Cardiac muscle cell (in vitro differentiated cells and primary cell): ENCODE measurements around the gene PAX8. TPM values are rescaled to one million over a fixed set of nuclear protein-coding genes. Genes with fewer than 3 reads are reported as not detected.
"Not testable (repeated sequence)": the region's sequence is repeated elsewhere in the genome, so short reads cannot be mapped to it uniquely, and the experiment has no call there.

Experiments used
- DNase-seq, 2 donors: peaks; one replicate each; pipeline versions ENCODE4 v3.0.0 to v3.0.0-alpha.2; 2010 to 2017; ENCODE audit warnings: low read depth in 1 of 2, low spot score in 1 of 2
- H3K27ac ChIP-seq: fragments of 200-600 bp; sonication (generic); 2 replicates; pipeline ENCODE4 v1.5.1; 2016
- H3K27me3 ChIP-seq: fragments of 200-600 bp; sonication (generic); 2 replicates; pipeline ENCODE4 v1.6.0; 2016; ENCODE audit warnings: control low read depth
- H3K36me3 ChIP-seq: fragments of 200-600 bp; sonication (generic); 2 replicates; pipeline ENCODE4 v1.5.1; 2016; ENCODE audit warnings: control low read depth
- H3K4me1 ChIP-seq: fragments of 200-600 bp; sonication (generic); 2 replicates; pipeline ENCODE4 v1.8.1; 2017; ENCODE audit warnings: low read depth, mild to moderate bottlenecking, mixed run types
- H3K4me3 ChIP-seq: fragments of 200-600 bp; sonication (generic); 2 replicates; pipeline ENCODE4 v1.5.1; 2016; ENCODE audit warnings: mild to moderate bottlenecking
- H3K9me3 ChIP-seq: fragments of 200-600 bp; sonication (generic); 2 replicates; pipeline ENCODE4 v1.5.1; 2017; ENCODE audit warnings: low read depth, mild to moderate bottlenecking, control low read depth
- CTCF ChIP-seq: IDR thresholded peaks from 2 replicates; pipeline ENCODE4 v1.5.1; 2012; ENCODE audit warnings: low read depth, mild to moderate bottlenecking, low read length
- polyA plus RNA-seq: library from polyadenylated mRNA; unstranded; fragments of >200 nt; fragmentation: Nextera tagmentation; extraction: Ambion mirVana; gene quantifications from 2 replicates; pipeline ENCODE4 v1.2.1, GENCODE V29; 2016
- total RNA-seq: library from RNA; depleted of rRNA; stranded (reverse); fragments of >200 nt; gene quantifications from 2 replicates; pipeline ENCODE4 v1.2.3, GENCODE V29; 2016

The PAX8 gene
- total and polyA plus RNA-seq, 2 experiments from 2014 or later = not detected

DNA sequence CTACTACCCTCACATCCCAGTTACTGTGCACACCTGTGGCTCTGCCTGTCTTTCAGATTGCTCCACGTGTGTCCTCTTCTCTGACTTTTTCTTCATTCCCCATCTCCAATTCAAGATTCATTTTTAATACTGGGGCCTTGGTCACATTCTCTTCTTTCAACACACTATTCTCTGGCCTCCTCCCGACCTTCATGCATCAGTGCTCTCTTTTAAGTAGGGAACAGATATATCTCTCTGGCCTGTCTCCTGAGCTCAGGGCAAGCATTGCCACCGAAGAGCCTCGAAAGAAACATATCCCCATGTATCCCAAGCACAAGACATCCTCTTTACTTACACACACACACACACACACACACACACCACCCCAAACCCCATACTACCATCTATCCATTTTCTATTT is 21.6 kb upstream of the PAX8 start:
- Histone ChIP-seq H3K4me3 (no peak overlapping the region), H3K36me3 (no peaks in the 10 kb centered on the region), H3K9me3 (no peaks in the 10 kb centered on the region), H3K27ac (no peak overlapping the region), H3K27me3 (peaks cover 2% of the 10 kb centered on the region), H3K4me1 (no peaks in the 10 kb centered on the region)
- TF ChIP-seq CTCF = no peak
- no peak for DNase-seq

GRCh38 chr2:113298176-113298575 is 19.5 kb upstream of the PAX8 start:
- Histone ChIP-seq H3K36me3 (no peaks in the 10 kb centered on the region), H3K27ac (no peak overlapping the region), H3K4me3 (no peak overlapping the region), H3K4me1 (no peaks in the 10 kb centered on the region), H3K9me3 (no peaks in the 10 kb centered on the region), H3K27me3 (peaks cover 21% of the 10 kb centered on the region)
- no peak for DNase-seq
- no peak for TF ChIP-seq CTCF

DNA sequence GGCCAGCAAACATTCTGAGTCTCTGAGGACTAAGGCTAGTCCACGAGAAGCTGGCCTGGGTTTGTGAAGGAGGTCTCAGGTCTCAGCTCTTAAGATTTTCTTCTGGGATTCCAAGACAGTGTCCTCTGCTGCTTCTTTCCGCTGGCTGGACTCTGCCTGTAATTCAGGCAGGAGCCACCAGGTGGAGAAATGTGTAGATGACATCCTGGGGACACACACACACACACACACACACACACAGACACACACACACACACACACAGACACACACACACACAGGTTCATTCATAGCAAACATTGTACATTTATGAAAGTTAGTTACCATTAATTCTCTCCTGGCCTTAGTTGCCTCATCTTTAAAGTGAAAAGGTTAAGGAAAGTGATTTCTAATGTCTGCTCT is 18.9 kb upstream of the PAX8 start:
- DNase-seq, H3K4me1 ChIP-seq, H3K27ac ChIP-seq, H3K36me3 ChIP-seq, H3K9me3 ChIP-seq, H3K4me3 ChIP-seq: not testable (repeated sequence)
- TF ChIP-seq CTCF = peak; percentile 37
- peaks cover 27% of the 10 kb centered on the region for H3K27me3 ChIP-seq

DNA sequence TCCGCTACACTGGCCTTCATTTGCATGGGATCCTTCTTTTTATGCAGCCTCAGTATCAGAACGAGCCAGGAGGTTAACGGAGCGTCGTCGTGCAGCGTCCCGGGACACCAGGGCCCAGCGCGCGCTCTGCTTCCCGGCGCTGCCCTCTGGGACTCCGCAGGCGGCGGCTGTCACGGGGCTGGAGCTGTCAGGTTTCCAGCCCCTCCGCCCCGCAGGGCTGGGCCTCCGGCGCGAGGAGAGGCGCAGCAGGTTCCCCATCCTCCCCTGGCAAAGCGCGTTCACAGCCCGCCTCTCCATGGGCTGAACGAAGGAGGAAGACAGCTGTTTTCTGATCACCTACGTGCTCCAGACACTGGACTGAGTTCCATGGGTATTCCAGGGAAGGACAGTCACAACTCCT is 12.5 kb upstream of the PAX8 start:
- DNase-seq = peak in 1 of 2 donors; percentile 61
- Histone ChIP-seq H3K4me3 (no peak overlapping the region), H3K27ac (no peak overlapping the region), H3K36me3 (no peaks in the 10 kb centered on the region), H3K4me1 (no peaks in the 10 kb centered on the region), H3K27me3 (peaks cover 88% of the 10 kb centered on the region), H3K9me3 (no peaks in the 10 kb centered on the region)
- no peak for TF ChIP-seq CTCF

- H3K9me3 ChIP-seq, H3K4me3 ChIP-seq, H3K27ac ChIP-seq, DNase-seq, H3K36me3 ChIP-seq, H3K4me1 ChIP-seq: not testable (repeated sequence)
- peaks cover 84% of the 10 kb centered on the region for H3K27me3 ChIP-seq
Measured at GRCh38 chr2:113288674-113289149, 10.0 kb upstream of the PAX8 start.

DNA sequence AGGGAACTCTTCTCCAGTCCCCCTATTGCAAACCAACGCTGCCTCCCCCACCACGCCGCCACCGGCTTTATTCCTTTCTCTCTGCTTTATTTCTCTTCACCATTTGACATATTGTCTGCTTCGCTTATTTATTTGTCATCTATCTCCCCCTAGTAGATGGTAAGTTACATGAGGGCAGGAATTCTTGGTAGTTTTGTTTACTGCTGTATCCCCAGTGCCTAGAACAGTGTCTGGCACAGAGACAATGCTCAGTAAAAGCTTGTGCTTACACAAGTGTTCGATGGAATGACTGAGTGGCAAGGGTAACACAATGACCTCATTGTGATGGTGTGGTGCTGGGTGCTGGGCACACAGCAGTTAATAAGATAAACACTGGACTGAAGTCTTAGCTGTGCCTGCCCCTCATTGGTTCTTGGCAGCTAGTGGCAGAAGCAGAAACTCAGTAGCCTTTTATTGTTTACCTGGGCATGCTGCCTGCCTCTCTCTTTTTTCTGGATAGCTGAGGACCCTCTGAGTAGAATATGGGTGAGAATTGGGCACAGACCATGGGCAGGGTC is 9.5 kb upstream of the PAX8 start:
- peaks cover 78% of the 10 kb centered on the region for H3K27me3 ChIP-seq

GRCh38 chr2:113285816-113286215 is 7.1 kb upstream of the PAX8 start:
- H3K27ac ChIP-seq = no peak overlapping the region
- DNase-seq = no peak
- H3K4me3 ChIP-seq = no peak overlapping the region
- no peaks in the 10 kb centered on the region for H3K36me3 ChIP-seq
- no peaks in the 10 kb centered on the region for H3K9me3 ChIP-seq
- peaks cover 78% of the 10 kb centered on the region for H3K27me3 ChIP-seq
- H3K4me1 ChIP-seq = no peaks in the 10 kb centered on the region
- no peak for TF ChIP-seq CTCF

More for the DNA sequence above, 9.5 kb upstream of the PAX8 start:
- H3K27ac ChIP-seq, H3K4me1 ChIP-seq, H3K9me3 ChIP-seq, DNase-seq, H3K4me3 ChIP-seq, H3K36me3 ChIP-seq: not testable (repeated sequence)

GRCh38 chr2:113284999-113285398 is 6.3 kb upstream of the PAX8 start:
- H3K9me3 ChIP-seq = not testable (repeated sequence)

More at GRCh38 chr2:113284999-113285398, 6.3 kb upstream of the PAX8 start:
- peak in 1 of 2 donors; percentile 11 for DNase-seq
- not testable (repeated sequence) for H3K36me3 ChIP-seq, H3K4me3 ChIP-seq, H3K4me1 ChIP-seq, H3K27ac ChIP-seq
- H3K27me3 ChIP-seq = peaks cover 78% of the 10 kb centered on the region
